ENCODE data around the gene CFAP46. TPM values are rescaled to one million over a fixed set of nuclear protein-coding genes. Genes with fewer than 3 reads are reported as not detected.
A peak's percentile ranks its signal among the peaks of the same experiment; 100 is the strongest.

The CFAP46 gene
- polyA plus RNA-seq, 3 donors: 0.07 TPM; not detected in 2

DNA sequence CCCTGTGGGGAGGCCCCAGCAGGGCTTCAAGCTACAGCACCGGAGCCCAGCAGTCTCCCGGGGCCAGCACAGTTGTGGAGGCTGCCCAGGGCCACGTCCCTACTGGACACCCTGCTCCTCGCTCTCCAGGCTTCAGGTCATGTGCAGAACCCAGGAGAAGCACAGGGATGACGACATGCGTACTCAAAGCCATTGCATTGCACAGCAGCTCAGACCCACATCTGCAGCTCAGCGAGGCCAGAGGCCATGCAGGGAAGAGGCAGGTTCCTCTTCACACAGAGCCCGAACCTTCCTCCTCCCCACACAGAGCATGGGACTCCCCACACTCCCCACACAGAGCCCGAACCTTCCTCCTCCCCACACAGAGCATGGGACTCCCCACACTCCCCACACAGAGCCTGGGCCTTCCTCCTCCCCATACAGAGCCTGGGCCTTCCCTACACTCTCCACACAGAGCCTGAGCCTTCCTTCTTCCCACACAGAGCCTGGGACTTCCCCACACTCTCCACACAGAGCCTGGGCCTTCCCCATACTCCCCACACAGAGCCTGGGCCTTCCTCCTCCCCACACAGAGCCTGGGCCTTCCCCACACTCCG lies 12.3 kb downstream of the CFAP46 start:
- H3K27me3 ChIP-seq (ENCODE audit: control insufficient read depth in 2 of 2, insufficient read depth in 2 of 2, low read length in 2 of 2): no peaks in the 10 kb centered on the region
- H3K36me3 ChIP-seq (replicated peaks in 1 of 2; ENCODE audit: control insufficient read depth in 1 of 2, insufficient read depth in 2 of 2, low read length in 2 of 2): no peaks in the 10 kb centered on the region
- no peak overlapping the region for H3K9ac ChIP-seq (ENCODE audit: insufficient read depth, low read length, poor library complexity, severe bottlenecking)
- H3K79me2 ChIP-seq (ENCODE audit: insufficient read depth, low read length): no peaks in the 10 kb centered on the region
- TF ChIP-seq CTCF (IDR thresholded peaks at IDR 0.05): no peak
- H3K4me2 ChIP-seq (replicated peaks; ENCODE audit: extremely low read depth, low read length, poor library complexity, severe bottlenecking): no peak overlapping the region
- Mint-ChIP-seq H3K36me3 (no peaks in the 10 kb centered on the region), H3K4me1 (no peaks in the 10 kb centered on the region), H3K9me3 (peaks cover 0 to 3% (median 0%) of the 10 kb centered on the region in 7 donors), H3K27ac (peak overlapping the region in 3 of 7 donors; percentile 1 to 83 (median 68)), H3K4me3 (no peak overlapping the region), H3K27me3 (ENCODE audit: low read depth in 3 of 3) (peaks cover 0 to 4% (median 0%) of the 10 kb centered on the region in 3 donors)
- H4K20me1 ChIP-seq (ENCODE audit: insufficient read depth, low read length): no peaks in the 10 kb centered on the region
- no peak overlapping the region for H2AFZ ChIP-seq (ENCODE audit: insufficient read depth, low read depth, low read length, poor library complexity, severe bottlenecking)
- peaks cover 0 to 12% of the 10 kb centered on the region in 2 donors for H3K4me1 ChIP-seq (ENCODE audit: control insufficient read depth in 1 of 2, insufficient read depth in 2 of 2, low read length in 2 of 2)
- no peak overlapping the region for H3K4me3 ChIP-seq (replicated peaks in 1 of 3; ENCODE audit: low read depth in 2 of 3, low read length in 3 of 3)
- no peak overlapping the region for H3K27ac ChIP-seq (ENCODE audit: low read depth in 1 of 2, low read length in 2 of 2)
- DNase-seq: peak; percentile 2 to 68 (median 7)
- no peaks in the 10 kb centered on the region for H3K9me3 ChIP-seq (replicated peaks in 1 of 2; ENCODE audit: control insufficient read depth in 1 of 2, insufficient read depth in 1 of 2, low read length in 2 of 2)
- WGBS (ENCODE audit: insufficient coverage): 60% methylated on average over 9 of the region's 10 CpGs
- intact Hi-C loops (cut with micrococcal nuclease): no loop called here

GRCh38 chr10:132929480-132929879 lies 12.9 kb downstream of the CFAP46 start:
- Mint-ChIP-seq H3K9me3 (peaks cover 0 to 3% (median 0%) of the 10 kb centered on the region in 7 donors), H3K4me3 (no peak overlapping the region), H3K27ac (no peak overlapping the region), H3K27me3 (ENCODE audit: low read depth in 3 of 3) (peaks cover 0 to 7% (median 0%) of the 10 kb centered on the region in 3 donors), H3K4me1 (no peaks in the 10 kb centered on the region), H3K36me3 (no peaks in the 10 kb centered on the region)
- Histone ChIP-seq H3K4me2 (replicated peaks; ENCODE audit: extremely low read depth, low read length, poor library complexity, severe bottlenecking) (no peak overlapping the region), H3K9ac (ENCODE audit: insufficient read depth, low read length, poor library complexity, severe bottlenecking) (no peak overlapping the region), H2AFZ (ENCODE audit: insufficient read depth, low read depth, low read length, poor library complexity, severe bottlenecking) (no peak overlapping the region), H3K36me3 (replicated peaks in 1 of 2; ENCODE audit: control insufficient read depth in 1 of 2, insufficient read depth in 2 of 2, low read length in 2 of 2) (no peaks in the 10 kb centered on the region), H3K79me2 (ENCODE audit: insufficient read depth, low read length) (no peaks in the 10 kb centered on the region), H3K4me1 (ENCODE audit: control insufficient read depth in 1 of 2, insufficient read depth in 2 of 2, low read length in 2 of 2) (peaks cover 0 to 12% of the 10 kb centered on the region in 2 donors), H3K27ac (ENCODE audit: low read depth in 1 of 2, low read length in 2 of 2) (no peak overlapping the region), H3K9me3 (replicated peaks in 1 of 2; ENCODE audit: control insufficient read depth in 1 of 2, insufficient read depth in 1 of 2, low read length in 2 of 2) (no peaks in the 10 kb centered on the region), H3K4me3 (replicated peaks in 1 of 3; ENCODE audit: low read depth in 2 of 3, low read length in 3 of 3) (no peak overlapping the region), H3K27me3 (ENCODE audit: control insufficient read depth in 2 of 2, insufficient read depth in 2 of 2, low read length in 2 of 2) (no peaks in the 10 kb centered on the region), H4K20me1 (ENCODE audit: insufficient read depth, low read length) (no peaks in the 10 kb centered on the region)
- TF ChIP-seq CTCF (IDR thresholded peaks at IDR 0.05): no peak
- intact Hi-C loops (cut with micrococcal nuclease): no loop called here
- 91% methylated on average over 8 of the region's 12 CpGs for WGBS (ENCODE audit: insufficient coverage)
- DNase-seq: no peak

All from CD14-positive monocyte (primary cell).